Effector CD4-positive, alpha-beta T cell (primary cell): Measurements from ENCODE around the gene MMS19.

Experiments
- DNase-seq: peaks from one replicate; pipeline ENCODE4 v3.0.0-alpha.2; 2020

MMS19 gene

DNA sequence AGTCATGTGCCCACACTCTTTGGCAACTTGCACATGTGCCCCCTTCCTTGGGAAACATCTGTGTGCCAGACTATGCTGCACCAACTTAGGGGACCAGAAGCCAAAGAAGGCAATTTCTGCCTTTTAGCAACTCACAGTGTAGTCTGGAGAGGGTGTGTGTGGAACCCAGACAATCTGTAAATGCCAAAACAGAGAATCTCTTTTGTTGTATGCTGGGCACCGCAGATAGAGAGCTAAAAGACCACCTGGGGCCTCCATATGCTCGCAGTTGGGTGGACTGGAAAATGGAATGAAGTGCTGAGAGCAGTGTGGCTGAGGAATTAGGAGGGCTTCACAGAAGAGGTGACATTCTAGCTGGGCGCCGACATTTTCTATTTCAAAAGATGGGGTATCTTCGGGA lies 26.9 kb upstream of the MMS19 start:
- DNase-seq = no peak

GRCh38 chr10:97522937-97523336 lies 24.7 kb upstream of the MMS19 start:
- DNase-seq = no peak

DNA sequence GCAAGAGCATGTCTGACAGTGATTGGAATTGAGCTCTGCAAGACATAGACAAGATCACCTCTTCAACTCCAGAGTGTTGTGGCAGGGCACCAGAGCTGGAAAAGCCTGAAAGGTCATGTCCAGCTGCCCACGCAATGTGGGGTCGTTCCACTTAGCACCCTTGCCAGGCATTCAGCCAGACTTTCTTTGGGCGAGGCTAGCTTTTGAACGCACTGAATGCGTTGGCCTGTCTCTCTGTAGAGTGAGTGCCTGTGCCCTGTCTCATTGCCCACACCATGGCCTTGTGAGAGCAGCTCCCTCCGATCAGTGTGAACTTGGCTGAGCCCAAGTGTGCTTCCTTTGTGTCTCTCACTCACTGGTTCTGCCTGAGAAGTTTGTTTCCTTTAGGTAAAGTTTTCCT lies 23.8 kb upstream of the MMS19 start:
- DNase-seq = no peak

DNA sequence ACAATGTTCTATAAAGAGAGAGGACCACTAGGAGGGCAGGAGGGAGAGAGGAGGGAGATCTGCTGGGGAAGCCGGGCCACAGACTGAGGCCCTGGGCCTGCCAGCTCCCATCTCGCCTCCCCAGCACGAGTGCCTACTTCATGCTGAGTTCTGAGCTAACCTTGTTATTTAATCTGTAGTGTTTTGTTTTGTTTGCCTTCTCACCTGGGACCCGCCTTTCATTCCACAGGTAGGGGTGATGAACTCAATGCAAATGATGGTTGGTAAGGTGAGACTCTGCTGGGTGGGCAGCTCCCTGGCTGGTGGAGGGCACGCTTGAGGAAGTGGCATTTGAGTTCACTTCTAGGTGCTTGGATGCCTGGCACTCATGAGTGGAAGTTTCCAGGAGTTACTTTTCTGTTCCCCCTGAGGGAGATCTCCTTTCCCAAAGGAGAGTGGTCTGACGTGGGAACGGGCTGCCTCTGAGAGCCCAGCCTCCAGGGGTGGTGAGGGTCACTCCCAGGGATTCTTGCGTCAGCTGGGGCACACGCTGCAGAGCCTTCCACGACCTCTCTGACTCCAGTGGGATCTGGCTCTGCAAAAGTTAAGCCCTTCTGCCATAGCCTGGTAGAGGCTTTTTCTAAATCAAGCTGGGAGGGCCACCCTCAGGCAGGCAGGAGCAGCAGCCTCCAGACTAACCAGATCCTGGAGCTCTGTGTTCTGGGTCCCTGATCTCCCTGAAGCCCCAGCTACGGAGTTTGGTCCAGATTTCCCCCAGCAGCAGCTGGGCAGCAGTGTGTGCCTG lies 22.9 kb upstream of the MMS19 start:
- DNase-seq = no peak

GRCh38 chr10:97520520-97520919 lies 22.3 kb upstream of the MMS19 start:
- DNase-seq = no peak

DNA sequence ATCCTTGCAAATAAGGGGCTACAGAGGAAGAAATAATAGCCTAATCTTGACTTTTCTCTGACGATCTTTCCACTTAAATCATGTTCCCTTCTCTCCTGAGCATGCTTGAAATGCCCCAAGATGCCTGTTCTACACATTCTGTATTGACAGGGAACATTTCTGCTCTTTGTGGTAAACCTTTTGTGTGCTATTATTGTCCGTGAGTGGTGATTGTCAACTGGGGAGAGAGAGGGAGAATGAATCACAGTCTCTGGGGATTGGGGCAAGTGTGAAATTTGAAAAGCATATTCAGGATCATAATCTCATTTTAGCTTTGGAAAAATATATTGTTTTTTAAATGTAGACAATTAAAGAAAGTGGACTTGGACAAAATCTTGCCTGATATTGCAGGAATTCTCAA lies 21.1 kb upstream of the MMS19 start:
- DNase-seq = no peak

DNA sequence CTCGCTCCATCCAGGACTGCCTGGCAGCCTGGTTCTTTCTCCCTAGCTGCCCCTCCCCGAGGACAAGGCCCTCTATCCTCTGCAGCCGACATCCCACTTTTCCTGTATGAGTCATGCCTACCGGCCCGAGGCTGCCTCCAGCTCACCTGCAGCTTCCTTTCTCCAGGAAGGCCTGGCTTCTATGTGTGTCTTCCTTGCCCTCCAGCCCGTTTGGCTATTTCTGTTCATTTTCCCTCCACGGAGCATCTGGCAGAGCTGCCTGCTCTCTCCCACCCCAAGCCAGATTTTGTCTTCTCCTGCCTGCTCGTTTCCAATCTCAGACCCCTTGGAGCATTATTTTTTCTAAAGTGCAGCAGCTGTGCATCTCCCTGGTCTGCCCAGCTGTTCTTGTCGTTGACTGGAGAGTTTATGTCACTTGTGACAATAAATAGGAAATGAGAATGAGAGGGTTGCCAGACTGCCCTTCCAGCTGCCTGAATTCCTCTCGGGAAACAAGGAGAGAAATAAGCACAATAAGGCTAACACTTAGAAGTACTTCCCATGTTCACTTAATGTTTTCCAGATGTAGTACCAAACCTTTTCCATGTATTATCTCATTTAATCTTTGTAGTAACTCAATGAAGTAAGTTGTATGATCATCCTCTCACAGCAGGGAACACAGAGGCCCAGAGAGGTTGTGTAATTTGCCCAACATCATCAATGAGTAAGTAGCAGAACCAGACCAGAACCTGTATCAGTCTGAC lies 20.2 kb upstream of the MMS19 start:
- DNase-seq = no peak

DNA sequence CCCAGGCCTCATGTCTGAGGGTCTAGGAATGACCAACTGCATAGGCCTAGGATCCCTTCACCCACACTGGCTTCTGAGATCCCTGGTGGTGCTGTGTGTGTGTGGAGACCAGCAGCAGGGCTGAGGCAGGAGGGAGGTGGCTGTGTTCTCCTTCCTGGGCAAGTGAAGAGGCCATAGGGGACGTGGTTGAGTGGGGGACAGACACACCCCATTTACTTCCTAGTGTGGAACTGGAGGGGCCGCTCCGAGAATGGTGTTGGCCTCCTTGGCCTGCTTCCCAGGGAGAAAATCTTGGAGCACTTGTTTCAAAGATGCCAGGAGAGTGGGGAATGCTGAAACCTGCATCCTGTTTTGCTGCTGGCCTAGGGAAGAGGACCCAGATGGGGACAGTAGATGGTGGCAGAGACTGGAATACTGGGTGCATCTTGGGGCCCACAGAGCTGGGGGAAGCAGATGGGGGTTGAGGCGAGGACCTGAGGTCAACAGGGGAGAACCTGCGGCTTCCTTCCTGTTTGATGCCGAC lies 19.6 kb upstream of the MMS19 start:
- no peak for DNase-seq

DNA sequence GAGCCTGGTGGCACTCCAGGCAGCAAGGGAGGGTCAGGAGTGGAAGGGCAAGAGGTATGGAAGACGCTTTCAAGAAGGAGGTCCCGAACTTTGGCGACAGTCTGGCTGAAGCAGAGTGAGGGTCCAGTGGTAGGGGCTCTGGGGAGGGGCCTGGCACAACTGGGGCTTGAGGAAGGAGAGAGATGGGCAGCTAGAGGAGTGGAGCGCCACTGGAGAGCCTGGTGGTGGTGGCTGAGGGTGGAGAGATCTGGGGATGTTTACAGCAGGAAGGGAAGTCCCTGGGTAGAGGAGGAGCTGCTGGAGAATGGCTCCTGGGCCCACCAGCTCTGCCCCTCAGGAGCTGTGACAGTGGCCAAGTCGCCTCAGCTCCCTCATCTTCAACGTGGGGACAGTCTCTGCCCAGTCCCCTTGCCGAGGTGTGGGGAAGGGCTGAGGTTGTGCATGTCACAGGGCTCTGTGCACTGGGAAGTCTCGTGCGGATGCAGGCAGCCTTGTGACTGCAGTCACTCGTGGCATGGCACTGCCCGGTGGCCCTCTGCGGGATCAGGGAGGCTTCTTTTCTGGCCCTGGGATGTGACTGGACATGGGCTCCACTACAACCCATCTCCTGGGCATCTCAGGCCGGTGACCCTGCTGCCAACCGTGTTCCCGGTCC lies 19.0 kb upstream of the MMS19 start:
- DNase-seq = no peak

DNA sequence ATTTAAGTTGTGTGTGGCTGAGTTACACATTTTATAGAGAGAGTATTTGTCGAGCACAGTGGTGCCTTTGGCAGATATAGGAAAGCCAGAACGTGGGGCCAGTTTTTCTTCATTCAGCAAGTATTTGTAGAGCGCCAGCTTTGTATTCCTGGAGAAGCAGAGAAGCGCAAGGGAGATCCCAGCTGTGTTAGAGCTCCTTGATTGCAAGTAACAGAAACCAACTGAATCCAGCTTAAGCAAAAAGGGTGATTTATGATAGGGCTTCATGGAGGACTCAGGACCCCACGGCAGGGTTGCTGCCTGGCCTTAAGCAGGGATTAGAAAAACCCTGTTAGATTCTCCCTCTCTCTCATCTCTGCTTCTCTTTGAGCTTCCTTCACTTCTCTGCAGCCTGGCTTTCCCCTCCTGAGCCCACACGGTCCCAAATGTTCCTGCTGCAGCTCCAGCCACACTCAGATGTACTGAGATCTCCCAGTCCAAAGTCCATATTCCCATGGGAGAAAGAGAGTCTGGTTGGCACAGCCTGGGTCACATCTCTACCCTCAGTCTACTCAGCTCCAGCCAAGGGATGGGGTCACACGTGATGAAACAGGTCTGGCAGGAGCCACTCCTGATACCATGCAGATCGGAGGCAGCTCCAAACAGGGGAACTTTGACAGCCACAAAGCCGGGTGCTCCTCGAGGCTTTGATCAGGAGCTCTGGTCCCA lies 17.2 kb upstream of the MMS19 start:
- no peak for DNase-seq

GRCh38 chr10:97514344-97514743 lies 16.1 kb upstream of the MMS19 start:
- no peak for DNase-seq

DNA sequence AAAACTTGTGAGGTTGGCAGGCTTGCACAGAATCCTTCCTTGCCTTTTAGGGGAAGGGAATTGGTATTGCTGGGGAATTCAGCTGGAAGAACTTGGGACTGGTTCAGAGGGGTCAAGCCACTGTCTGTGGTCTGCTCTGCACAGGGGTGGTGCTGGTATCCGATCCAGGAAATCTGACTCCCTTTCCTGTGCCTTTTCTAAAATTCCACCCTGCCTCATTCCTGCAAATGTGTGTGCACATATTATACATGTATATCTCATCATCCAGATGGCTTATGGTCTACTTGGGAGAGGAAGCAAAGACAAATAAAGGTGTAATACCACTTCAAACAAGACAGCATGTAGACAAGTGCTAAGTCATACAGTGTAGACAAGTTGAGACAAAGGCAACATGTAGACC lies 14.8 kb upstream of the MMS19 start:
- no peak for DNase-seq

- no peak for DNase-seq
These were observed 13.7 kb upstream of the MMS19 start for GRCh38 chr10:97511711-97512440.

GRCh38 chr10:97510686-97511085 lies 12.5 kb upstream of the MMS19 start:
- DNase-seq = no peak

- DNase-seq = no peak
These were observed 11.0 kb upstream of the MMS19 start for GRCh38 chr10:97509120-97509680.

- DNase-seq = no peak
These were observed 10.1 kb upstream of the MMS19 start for GRCh38 chr10:97508342-97508741.

DNA sequence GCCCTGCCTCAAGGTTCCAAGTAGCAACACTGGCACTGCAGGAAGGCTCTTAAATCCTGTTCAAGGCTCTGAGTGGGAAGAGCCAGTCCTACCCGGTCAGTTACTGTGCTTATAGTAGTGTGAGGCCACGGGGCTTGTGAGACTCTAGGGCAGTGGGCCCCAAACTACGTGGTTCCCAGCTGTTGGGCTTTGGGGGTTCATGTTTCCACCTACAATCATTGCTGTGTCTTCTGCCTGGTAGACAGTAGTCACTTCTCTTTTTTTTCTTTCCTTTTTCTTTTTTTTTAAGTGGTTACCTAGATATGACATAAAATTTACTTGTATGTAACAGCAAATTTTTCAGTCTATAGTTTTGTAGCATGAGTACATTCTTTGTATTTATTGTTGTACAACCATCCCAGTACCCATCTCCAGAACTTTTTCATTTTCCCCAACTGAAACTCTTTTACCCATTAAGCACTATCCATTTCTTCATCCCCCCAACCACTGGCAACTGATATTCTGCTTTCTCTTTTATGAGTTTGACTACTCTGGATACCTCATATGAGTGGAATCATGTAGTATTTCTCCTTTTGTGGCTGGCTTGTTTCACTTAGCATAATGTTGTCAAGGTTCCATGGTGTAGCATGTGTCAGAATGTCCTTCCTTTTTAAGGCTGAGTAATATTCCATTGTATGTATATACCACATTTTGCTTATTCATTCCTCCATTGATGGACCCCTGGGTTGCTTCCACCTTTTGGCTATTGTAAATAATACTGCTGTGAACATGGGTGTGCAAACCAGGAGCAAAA lies 8.2 kb upstream of the MMS19 start:
- no peak for DNase-seq

- DNase-seq = no peak
These were observed 6.9 kb upstream of the MMS19 start for GRCh38 chr10:97505152-97505551.

DNA sequence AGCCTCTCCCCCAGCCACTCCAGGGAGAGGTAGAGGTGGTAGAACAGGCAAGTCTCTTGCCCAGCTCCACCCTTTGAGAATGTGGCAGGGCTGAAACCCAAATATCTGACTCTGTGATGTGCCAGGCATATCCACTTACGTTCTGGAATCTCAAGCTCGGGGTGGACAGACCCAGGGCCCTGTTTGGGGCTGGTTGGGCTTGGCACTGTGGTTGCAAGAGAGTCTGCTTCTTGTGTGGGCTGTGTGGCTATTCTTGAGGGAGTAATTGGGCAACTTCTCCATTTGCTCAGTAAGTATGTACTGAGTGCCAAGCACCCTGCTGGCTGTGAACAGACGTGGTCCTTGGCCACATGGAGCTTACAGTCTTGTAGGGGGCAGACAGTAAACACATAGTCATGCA lies 5.2 kb upstream of the MMS19 start:
- no peak for DNase-seq

- DNase-seq = no peak
These were observed 4.7 kb upstream of the MMS19 start for GRCh38 chr10:97502916-97503315.

DNA sequence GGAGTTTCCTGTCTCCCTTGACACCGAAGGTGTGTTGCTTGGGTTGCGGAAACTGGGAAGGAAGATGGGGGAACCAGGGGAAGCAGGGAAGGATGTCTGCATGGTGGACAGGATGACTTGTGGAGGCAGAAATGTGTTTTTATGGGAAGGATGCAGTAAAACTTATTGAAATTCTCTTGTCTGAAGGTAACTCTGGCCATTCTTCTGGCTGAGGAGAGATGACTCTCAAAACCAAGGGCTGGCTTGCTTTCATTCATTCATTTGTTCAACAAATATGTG lies 2.0 kb upstream of the MMS19 start:
- no peak for DNase-seq
